Measurements from ENCODE around the gene CD86. TPM values are rescaled to one million over a fixed set of nuclear protein-coding genes. Genes with fewer than 3 reads are reported as not detected.
"Not testable (repeated sequence)": the region's sequence is repeated elsewhere in the genome, so short reads cannot be mapped to it uniquely, and the experiment has no call there.

Gene CD86
- total RNA-seq, 2 donors from 2014 or later: 1.9 to 5.1 TPM

DNA sequence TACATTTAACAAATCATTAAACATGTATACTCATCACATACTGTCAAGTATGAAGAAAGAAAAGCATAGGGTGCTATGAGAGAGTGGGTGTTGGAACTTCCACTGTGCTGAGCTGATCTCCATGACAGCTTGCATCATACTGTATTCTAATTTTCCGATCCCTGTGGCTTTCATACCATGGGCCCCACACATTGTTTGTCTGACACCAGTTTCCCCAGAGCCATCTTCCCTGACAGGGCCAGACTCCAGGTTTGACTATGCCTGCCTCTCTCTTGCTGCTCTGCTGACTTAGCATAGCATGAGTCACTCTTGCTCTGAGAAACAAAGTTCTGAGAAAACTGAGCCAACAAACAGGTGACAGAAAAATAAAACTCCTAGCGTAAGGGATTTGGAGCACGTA lies 91.3 kb downstream of the CD86 start:
- TF ChIP-seq, protein P1, sequence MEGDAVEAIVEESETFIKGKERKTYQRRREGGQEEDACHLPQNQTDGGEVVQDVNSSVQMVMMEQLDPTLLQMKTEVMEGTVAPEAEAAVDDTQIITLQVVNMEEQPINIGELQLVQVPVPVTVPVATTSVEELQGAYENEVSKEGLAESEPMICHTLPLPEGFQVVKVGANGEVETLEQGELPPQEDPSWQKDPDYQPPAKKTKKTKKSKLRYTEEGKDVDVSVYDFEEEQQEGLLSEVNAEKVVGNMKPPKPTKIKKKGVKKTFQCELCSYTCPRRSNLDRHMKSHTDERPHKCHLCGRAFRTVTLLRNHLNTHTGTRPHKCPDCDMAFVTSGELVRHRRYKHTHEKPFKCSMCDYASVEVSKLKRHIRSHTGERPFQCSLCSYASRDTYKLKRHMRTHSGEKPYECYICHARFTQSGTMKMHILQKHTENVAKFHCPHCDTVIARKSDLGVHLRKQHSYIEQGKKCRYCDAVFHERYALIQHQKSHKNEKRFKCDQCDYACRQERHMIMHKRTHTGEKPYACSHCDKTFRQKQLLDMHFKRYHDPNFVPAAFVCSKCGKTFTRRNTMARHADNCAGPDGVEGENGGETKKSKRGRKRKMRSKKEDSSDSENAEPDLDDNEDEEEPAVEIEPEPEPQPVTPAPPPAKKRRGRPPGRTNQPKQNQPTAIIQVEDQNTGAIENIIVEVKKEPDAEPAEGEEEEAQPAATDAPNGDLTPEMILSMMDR (IDR thresholded peaks at IDR 0.05): no peak

DNA sequence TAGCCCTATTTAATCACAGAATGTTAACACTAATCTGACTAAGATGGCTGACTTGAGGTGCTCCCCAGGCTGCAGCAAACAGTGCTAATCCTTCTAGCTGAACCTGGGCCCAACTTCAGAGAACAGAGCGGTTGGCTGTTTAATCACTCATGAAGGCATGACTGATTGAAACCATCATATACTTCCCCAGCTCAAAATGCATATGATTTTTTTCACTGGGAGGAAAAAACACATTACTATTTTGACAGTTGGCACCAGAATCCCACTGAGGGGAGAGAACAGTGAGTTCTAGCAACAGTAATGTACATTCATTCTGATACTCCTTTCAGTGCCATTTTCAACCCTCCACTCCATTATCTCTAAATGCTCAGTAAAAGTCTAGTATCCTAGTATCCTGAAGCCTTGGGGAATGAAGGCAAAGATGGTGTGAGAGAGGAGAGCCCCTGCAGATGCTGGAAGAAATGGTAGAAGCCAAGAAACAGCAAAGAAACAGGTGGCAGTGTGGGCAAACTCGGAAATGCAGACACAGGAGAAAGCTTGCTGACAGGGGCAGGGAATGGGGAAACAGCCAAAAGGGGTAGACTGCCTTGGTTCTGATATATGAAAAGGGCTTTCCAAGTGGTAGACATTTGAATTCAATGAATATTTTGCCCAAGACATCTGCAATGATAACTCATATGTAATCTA lies 93.9 kb downstream of the CD86 start:
- TF ChIP-seq, protein P1 (IDR thresholded peaks at IDR 0.05): no peak
- Histone ChIP-seq H3K4me1 (no peaks in the 10 kb centered on the region), H3K9me3 (peaks cover 0 to 9% of the 10 kb centered on the region in 2 donors), H3K36me3 (no peaks in the 10 kb centered on the region), H3K4me3 (no peak overlapping the region), H3K27ac (no peak overlapping the region), H3K27me3 (no peaks in the 10 kb centered on the region)
- DNase-seq (ENCODE audit: low spot score): no peak

More for the DNA sequence above, 91.3 kb downstream of the CD86 start:
- peaks cover 0 to 4% of the 10 kb centered on the region in 2 donors for H3K9me3 ChIP-seq
- no peak overlapping the region for H3K27ac ChIP-seq
- no peaks in the 10 kb centered on the region for H3K36me3 ChIP-seq
- no peaks in the 10 kb centered on the region for H3K4me1 ChIP-seq
- no peaks in the 10 kb centered on the region for H3K27me3 ChIP-seq
- no peak for DNase-seq (ENCODE audit: low spot score)
- no peak overlapping the region for H3K4me3 ChIP-seq

DNA sequence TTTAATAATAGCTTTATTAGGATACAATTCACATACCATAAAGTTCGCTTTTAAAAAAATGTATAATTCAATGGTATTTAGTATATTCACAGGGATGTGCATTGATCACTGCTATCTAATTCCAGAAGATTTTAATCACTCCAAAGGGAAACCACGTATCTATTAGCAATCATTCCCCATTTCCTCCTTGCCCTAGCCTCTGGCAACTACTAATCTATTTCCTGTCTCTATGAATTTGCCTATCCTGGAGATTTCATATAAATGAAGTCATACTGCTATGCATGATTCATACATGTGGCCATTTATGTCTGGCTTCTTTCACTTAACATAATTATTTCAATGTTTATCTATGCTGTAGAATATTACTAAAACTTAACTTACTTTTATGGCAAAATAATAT lies 96.3 kb downstream of the CD86 start:
- H3K27ac ChIP-seq: no peak overlapping the region
- peaks cover 0 to 33% of the 10 kb centered on the region in 2 donors for H3K9me3 ChIP-seq
- no peak overlapping the region for H3K4me3 ChIP-seq
- DNase-seq (ENCODE audit: low spot score): no peak
- no peaks in the 10 kb centered on the region for H3K4me1 ChIP-seq
- H3K27me3 ChIP-seq: no peaks in the 10 kb centered on the region
- TF ChIP-seq, protein P1 (IDR thresholded peaks at IDR 0.05): no peak
- no peaks in the 10 kb centered on the region for H3K36me3 ChIP-seq

DNA sequence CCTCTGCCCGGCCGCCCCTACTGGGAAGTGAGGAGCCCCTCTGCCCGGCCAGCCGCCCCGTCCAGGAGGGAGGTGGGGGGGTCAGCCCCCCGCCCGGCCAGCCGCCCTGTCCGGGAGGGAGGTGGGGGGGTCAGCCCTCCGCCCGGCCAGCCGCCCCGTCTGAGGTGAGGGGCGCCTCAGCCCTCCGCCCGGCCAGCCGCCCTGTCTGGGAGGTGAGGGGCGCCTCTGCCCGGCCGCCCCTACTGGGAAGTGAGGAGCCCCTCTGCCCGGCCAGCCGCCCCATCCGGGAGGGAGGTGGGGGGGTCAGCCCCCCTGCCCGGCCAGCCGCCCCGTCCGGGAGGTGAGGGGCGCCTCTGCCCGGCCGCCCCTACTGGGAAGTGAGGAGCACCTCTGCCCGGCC lies 109.8 kb downstream of the CD86 start:
- not testable (repeated sequence) for H3K9me3 ChIP-seq; DNase-seq (ENCODE audit: low spot score); H3K27ac ChIP-seq; H3K4me3 ChIP-seq; H3K36me3 ChIP-seq; H3K4me1 ChIP-seq; H3K27me3 ChIP-seq

DNA sequence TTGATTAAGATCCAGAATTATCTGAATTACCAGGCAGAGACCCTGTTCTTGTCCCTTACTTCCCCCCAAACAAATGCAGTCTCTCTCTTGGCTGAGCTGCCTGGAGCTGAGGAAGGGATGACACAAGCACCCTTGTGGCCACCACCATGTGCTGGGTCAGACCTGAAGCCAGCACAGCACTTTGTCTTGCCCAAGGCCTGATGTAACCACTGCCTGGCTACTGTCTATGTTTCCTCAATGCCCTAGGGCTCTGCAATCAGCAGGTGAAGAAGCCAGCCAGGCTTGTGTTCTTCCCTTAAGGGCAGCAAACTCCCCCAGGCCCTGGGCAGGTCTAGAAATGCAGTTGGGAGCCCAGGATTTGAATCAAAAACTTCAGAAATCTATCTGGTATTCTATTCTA lies 112.5 kb downstream of the CD86 start:
- Histone ChIP-seq H3K4me3 (no peak overlapping the region), H3K9me3 (peaks cover 0 to 4% of the 10 kb centered on the region in 2 donors), H3K36me3 (no peaks in the 10 kb centered on the region), H3K4me1 (no peaks in the 10 kb centered on the region), H3K27me3 (no peaks in the 10 kb centered on the region), H3K27ac (no peak overlapping the region)
- DNase-seq (ENCODE audit: low spot score): no peak
- TF ChIP-seq, protein P1 (IDR thresholded peaks at IDR 0.05): no peak

DNA sequence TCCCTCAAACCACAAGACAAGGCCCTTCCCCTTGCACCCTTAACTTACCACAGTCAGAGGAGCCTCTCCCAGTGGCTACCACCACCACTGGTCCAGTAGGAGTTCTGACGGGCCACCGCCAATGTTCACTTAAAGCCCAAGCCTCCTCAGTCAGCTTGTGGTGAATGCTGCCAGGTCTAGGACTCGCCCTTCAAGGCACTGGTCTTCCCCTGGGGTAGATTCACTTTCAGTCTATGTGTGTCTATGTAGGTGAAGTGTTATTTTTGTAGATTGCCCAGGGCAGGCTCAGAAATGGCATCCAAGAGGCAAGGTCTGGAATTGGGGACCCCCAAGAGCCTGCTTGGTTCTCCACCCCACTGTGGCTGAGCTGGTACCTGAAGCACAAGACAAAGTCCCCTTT lies 112.9 kb downstream of the CD86 start:
- no peaks in the 10 kb centered on the region for H3K27me3 ChIP-seq
- no peak overlapping the region for H3K4me3 ChIP-seq
- H3K9me3 ChIP-seq: peaks cover 0 to 4% of the 10 kb centered on the region in 2 donors
- TF ChIP-seq, protein P1 (IDR thresholded peaks at IDR 0.05): no peak
- no peak for DNase-seq (ENCODE audit: low spot score)
- H3K4me1 ChIP-seq: no peaks in the 10 kb centered on the region
- H3K36me3 ChIP-seq: no peaks in the 10 kb centered on the region
- no peak overlapping the region for H3K27ac ChIP-seq

Measured in right atrium auricular region (tissue), 2 donors.